ENCODE results near the gene EPHA8. TPM values are rescaled to one million over a fixed set of nuclear protein-coding genes. Genes with fewer than 3 reads are reported as not detected.

Gene EPHA8
- total RNA-seq, 1 donor, result not detected

- no peak for DNase-seq (ENCODE audit: low read depth in 2 of 3, low spot score in 2 of 3)
Observed at GRCh38 chr1:22563671-22564602, 648 bp downstream of the EPHA8 start.

GRCh38 chr1:22566161-22566560 lies 2.9 kb downstream of the EPHA8 start:
- DNase-seq (ENCODE audit: low read depth in 2 of 3, low spot score in 2 of 3), result no peak

GRCh38 chr1:22567197-22567596 lies 3.9 kb downstream of the EPHA8 start:
- DNase-seq (ENCODE audit: low read depth in 2 of 3, low spot score in 2 of 3), result no peak

GRCh38 chr1:22567994-22568393 lies 4.7 kb downstream of the EPHA8 start:
- DNase-seq (ENCODE audit: low read depth in 2 of 3, low spot score in 2 of 3), result peak in 1 of 3 donors; percentile 8

GRCh38 chr1:22569269-22569668 lies 6.0 kb downstream of the EPHA8 start:
- DNase-seq (ENCODE audit: low read depth in 2 of 3, low spot score in 2 of 3), result no peak

- DNase-seq (ENCODE audit: low read depth in 2 of 3, low spot score in 2 of 3), result no peak
Observed at GRCh38 chr1:22570140-22570909, 7.0 kb downstream of the EPHA8 start.

GRCh38 chr1:22572818-22573217 lies 9.5 kb downstream of the EPHA8 start:
- DNase-seq (ENCODE audit: low read depth in 2 of 3, low spot score in 2 of 3), result no peak

GRCh38 chr1:22573237-22573636 lies 9.9 kb downstream of the EPHA8 start:
- DNase-seq (ENCODE audit: low read depth in 2 of 3, low spot score in 2 of 3), result no peak

- DNase-seq (ENCODE audit: low read depth in 2 of 3, low spot score in 2 of 3), result no peak
Observed at GRCh38 chr1:22575532-22576149, 12.4 kb downstream of the EPHA8 start.

- no peak for DNase-seq (ENCODE audit: low read depth in 2 of 3, low spot score in 2 of 3)
Observed at GRCh38 chr1:22576150-22576544, 12.9 kb downstream of the EPHA8 start.

GRCh38 chr1:22576617-22577016 lies 13.3 kb downstream of the EPHA8 start:
- no peak for DNase-seq (ENCODE audit: low read depth in 2 of 3, low spot score in 2 of 3)

GRCh38 chr1:22578732-22579361 lies 15.6 kb downstream of the EPHA8 start:
- DNase-seq (ENCODE audit: low read depth in 2 of 3, low spot score in 2 of 3), result no peak

GRCh38 chr1:22579541-22580155 lies 16.4 kb downstream of the EPHA8 start:
- DNase-seq (ENCODE audit: low read depth in 2 of 3, low spot score in 2 of 3), result no peak

- no peak for DNase-seq (ENCODE audit: low read depth in 2 of 3, low spot score in 2 of 3)
Observed at GRCh38 chr1:22582661-22583635, 19.7 kb downstream of the EPHA8 start.

GRCh38 chr1:22584001-22584562 lies 20.8 kb downstream of the EPHA8 start:
- DNase-seq (ENCODE audit: low read depth in 2 of 3, low spot score in 2 of 3), result no peak

GRCh38 chr1:22584970-22585369 lies 21.7 kb downstream of the EPHA8 start:
- no peak for DNase-seq (ENCODE audit: low read depth in 2 of 3, low spot score in 2 of 3)

- DNase-seq (ENCODE audit: low read depth in 2 of 3, low spot score in 2 of 3), result no peak
Observed at GRCh38 chr1:22585471-22585870, 22.2 kb downstream of the EPHA8 start.

- DNase-seq (ENCODE audit: low read depth in 2 of 3, low spot score in 2 of 3), result no peak
Observed at GRCh38 chr1:22586356-22587130, 23.3 kb downstream of the EPHA8 start.

All from hematopoietic multipotent progenitor cell (in vitro differentiated cells).